Gastrocnemius medialis (tissue), 4 donors: Measurements from ENCODE around the gene NEK10.

Source experiments
- POLR2A ChIP-seq, 2 donors: fragments of 450-650 bp; IDR thresholded peaks; one replicate each; pipeline ENCODE4 v1.6.1; 2017; ENCODE audit warnings: antibody characterized with exemption in 2 of 2, mild to moderate bottlenecking in 2 of 2, moderate library complexity in 2 of 2
- TF ChIP-seq, protein P1 (sequence below), 5 experiments: fragments of 450-650 bp in 3 of 5; fragments of 200-600 bp in 2 of 5; sonication (generic) in 2 of 5; IDR thresholded peaks in 4 of 5; conservative IDR thresholded peaks in 1 of 5; 1 replicate in 4 of 5; 2 replicates in 1 of 5; pipeline ENCODE4 v1.5.1; 2016 to 2019; ENCODE audit warnings: antibody characterized with exemption in 5 of 5, mild to moderate bottlenecking in 3 of 5, moderate library complexity in 3 of 5

GRCh38 chr3:27072810-27073651 lies 296.2 kb downstream of the NEK10 start:
- TF ChIP-seq, protein P1, sequence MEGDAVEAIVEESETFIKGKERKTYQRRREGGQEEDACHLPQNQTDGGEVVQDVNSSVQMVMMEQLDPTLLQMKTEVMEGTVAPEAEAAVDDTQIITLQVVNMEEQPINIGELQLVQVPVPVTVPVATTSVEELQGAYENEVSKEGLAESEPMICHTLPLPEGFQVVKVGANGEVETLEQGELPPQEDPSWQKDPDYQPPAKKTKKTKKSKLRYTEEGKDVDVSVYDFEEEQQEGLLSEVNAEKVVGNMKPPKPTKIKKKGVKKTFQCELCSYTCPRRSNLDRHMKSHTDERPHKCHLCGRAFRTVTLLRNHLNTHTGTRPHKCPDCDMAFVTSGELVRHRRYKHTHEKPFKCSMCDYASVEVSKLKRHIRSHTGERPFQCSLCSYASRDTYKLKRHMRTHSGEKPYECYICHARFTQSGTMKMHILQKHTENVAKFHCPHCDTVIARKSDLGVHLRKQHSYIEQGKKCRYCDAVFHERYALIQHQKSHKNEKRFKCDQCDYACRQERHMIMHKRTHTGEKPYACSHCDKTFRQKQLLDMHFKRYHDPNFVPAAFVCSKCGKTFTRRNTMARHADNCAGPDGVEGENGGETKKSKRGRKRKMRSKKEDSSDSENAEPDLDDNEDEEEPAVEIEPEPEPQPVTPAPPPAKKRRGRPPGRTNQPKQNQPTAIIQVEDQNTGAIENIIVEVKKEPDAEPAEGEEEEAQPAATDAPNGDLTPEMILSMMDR (IDR thresholded peaks at IDR 0.05 in 4 of 5, conservative IDR thresholded peaks at IDR 0.05 in 1 of 5): no peak
- no peak for TF ChIP-seq POLR2A (IDR thresholded peaks at IDR 0.05)
